ENCODE data around the gene CATSPERZ.

Gene CATSPERZ

DNA sequence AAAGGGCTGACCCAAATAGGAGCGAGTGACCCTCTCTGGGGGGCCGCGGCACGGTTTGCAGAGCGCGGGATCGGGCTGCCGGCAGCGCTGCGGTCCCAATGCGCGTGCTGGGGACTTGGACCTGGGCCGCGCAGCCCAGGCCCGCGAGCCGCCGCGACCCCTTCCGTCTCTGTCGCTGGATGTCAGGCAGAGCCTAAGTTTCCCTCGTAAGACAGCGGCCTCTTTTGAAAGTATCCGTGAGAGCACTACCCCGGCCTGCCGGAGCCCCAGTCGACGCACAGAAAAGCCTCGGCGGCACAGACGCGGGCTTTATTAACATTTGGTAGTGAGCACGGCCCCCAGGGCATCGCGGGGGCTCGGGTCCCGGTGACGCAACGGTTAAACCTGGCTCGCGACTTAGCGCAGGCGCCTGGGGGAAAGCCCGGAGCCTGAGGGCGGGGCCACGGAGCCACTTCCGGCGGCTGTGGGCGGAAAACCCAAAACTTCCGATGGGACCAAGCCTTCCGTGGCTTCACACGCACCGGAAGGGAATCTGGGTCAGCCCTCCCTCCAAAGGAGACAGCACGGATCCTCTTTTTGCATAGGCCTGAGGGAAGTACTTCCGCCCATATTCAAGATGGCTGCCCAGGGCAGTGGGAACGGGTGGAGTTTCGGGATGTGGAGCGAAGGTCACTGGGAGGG lies 30.5 kb upstream of the CATSPERZ start:
- H3K27me3 Mint-ChIP-seq: no peaks in the 10 kb centered on the region
- peak overlapping the region; percentile 98 for H3K4me3 Mint-ChIP-seq
- ATAC-seq: peak; percentile 86
- H3K27ac Mint-ChIP-seq: peak overlapping the region; percentile 96
- H3K9me3 Mint-ChIP-seq: no peaks in the 10 kb centered on the region
- peak; percentile 99 for DNase-seq
- H3K36me3 Mint-ChIP-seq (ENCODE audit: low read depth): peaks cover 9% of the 10 kb centered on the region
- peaks cover 28% of the 10 kb centered on the region for H3K4me1 Mint-ChIP-seq

DNA sequence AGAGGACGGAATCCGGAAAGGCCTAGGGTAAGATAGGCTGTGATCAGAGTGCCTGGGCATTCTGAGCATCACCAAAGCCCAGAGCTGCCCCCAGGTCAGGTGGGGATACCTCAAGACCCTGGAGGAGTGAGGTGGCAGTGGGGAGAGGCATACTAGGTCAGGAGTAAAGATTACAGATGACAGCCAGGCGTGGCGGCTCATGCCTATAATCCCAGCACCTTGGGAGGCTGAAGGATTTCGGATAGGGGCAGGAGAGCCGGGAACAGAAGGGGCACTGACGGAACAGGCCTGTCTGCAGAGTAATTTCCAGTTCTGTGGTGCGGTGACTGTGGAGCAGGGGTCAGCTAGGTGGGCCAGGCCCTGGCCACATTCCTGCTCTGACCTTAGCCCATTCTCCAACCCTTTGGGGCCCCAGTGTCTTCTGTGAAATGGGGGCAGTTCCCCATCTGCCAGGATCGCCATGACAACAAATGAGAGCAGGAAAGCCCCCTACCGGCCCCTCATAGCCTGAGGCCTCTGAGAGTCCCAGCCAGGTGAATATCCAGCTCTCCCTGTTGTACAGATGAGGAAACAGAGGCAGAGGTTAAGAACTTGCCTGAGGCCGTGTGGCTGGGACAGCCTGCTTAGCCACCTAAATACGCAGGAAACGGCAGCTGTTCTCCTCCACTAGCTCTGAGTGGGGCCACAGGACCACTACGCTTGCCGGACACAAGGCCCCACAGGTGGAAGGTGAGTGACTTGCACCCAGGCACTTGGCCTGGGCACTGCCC lies 24.9 kb upstream of the CATSPERZ start:
- Mint-ChIP-seq H3K4me3 (no peak overlapping the region), H3K27me3 (no peaks in the 10 kb centered on the region), H3K36me3 (ENCODE audit: low read depth) (peaks cover 2% of the 10 kb centered on the region), H3K9me3 (no peaks in the 10 kb centered on the region), H3K4me1 (peaks cover 10% of the 10 kb centered on the region), H3K27ac (no peak overlapping the region)
- DNase-seq (no peak), ATAC-seq (no peak)

DNA sequence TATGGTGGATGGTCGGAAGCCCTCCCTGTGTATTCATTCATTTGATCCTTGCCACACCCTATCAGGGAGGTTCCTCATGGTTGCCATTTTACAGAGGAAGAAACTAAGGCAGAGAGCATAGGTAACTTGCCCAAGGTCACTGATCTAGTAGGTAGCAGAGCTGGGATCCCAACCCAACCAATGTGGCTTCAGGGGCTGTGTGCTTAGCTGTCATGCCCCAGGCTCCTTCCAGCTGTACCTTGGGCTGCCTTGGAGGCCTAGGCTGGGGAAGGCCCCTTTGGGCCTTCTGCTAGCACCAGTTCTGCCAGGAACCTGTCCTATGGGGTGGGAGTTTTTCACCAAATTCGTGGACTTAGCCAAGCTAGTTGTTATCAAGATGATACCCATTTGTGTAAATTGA lies 24.3 kb upstream of the CATSPERZ start:
- Mint-ChIP-seq H3K36me3 (ENCODE audit: low read depth) (no peaks in the 10 kb centered on the region), H3K27me3 (no peaks in the 10 kb centered on the region), H3K4me3 (no peak overlapping the region), H3K4me1 (peaks cover 8% of the 10 kb centered on the region), H3K27ac (no peak overlapping the region), H3K9me3 (no peaks in the 10 kb centered on the region)
- DNase-seq (no peak), ATAC-seq (no peak)

DNA sequence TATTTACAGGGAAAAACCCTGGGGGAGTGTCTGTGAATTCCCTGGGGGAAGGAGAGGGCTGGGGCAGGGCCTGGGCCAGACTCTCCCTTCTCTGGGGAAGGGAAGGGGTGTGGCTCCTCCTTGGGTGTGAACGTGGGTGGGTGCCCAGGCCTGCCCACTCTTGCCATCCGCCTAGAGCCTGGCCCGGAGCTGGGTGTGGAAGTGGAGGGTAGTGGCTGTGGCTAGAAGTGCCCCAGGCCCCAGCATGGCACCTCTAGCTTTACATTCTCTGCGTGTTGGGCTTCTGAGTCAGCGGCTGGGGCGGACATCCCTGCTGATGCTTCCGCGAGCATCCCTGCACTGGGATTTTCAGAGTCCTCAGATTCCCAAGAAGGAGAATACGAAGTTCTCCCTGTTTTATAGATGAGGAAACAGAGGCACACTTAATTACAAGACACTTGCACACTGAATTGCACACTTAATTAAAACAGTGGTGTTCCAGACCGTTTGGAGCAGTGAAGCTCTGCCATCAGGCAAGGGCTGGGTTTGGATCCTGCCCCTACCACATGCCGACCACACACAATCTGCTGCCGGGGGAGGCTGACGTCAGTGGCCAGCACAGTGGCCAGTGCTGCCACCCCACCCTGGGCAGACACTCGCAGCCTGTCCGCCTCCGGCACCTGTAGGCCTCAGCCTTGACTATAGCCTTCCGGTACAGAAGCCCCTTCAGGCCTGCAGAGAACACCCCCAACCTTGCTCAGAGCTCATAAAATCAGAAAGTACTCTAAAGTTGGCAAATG lies 23.3 kb upstream of the CATSPERZ start:
- H3K4me3 Mint-ChIP-seq: no peak overlapping the region
- no peak overlapping the region for H3K27ac Mint-ChIP-seq
- H3K27me3 Mint-ChIP-seq: no peaks in the 10 kb centered on the region
- H3K9me3 Mint-ChIP-seq: no peaks in the 10 kb centered on the region
- ATAC-seq: no peak
- H3K4me1 Mint-ChIP-seq: peaks cover 6% of the 10 kb centered on the region
- DNase-seq: no peak
- H3K36me3 Mint-ChIP-seq (ENCODE audit: low read depth): peaks cover 4% of the 10 kb centered on the region

DNA sequence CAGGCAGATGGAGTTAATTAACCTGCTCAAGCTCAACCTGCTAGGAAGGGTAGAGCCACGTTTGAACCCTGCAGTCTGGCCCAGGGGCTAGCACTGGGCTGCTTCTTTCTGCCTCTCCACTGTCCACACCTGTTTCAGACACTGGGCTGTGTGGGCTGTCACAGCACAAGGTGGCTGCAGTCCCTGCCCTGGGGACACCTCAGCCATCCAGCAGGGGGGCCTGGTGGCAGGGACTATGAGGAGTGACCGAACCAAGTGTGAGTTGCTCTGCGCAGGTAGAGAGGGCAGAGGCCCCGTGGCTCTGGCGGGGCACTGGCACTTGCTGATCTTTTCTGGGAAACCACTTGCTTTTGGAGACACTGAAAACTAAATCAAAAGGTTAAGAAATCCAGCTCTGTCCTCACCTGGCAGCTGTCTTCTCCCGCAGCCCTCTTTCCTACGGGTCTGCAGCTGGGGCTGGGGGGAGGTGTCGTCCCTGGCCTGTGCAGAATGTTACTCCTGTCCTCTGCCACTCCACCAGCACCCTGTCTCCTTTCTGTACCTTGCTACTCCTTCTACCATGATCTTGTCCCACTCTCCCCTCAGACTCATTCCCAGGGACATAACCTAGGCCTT lies 21.5 kb upstream of the CATSPERZ start:
- Mint-ChIP-seq H3K27me3 (no peaks in the 10 kb centered on the region), H3K36me3 (ENCODE audit: low read depth) (peaks cover 9% of the 10 kb centered on the region), H3K4me1 (peaks cover 4% of the 10 kb centered on the region), H3K27ac (no peak overlapping the region), H3K9me3 (no peaks in the 10 kb centered on the region), H3K4me3 (no peak overlapping the region)
- DNase-seq (no peak), ATAC-seq (no peak)

DNA sequence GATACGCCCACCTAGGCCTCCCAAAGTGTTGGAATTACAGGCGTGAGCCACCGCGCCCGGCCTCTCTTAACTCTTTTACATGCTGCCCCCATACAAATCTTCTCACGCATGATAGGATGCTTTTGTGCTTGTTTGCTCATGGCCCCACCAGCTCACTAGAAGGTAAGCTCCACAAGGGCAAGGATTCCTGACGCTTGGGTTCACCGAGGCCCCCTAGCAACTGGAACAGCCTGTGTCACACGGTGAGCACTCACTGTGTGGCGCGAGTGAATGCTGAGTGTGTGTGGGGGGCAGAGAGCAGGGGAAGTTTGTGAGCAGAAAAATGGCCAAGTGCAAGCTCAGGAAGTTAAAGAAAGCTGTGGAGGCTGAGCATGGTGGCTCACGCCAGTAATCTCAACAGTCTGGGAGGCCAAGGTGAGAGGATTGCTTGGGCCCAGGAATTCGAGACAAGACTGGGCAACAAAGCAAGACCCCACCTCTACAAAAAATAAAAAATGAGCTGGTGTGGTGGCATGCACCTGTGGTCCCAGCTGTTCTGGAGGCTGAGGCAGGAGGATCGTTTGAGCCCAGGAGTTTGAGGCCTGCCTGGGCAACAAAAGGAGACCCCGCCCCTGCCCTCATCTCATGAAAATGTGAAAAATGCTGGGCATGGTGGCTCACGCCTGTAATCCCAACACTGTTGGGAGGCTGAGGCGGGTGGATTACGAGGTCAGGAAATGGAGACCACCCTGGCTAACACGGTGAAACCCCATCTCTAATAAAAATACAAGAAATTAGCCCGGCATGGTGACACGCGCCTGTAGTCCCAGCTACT lies 18.0 kb upstream of the CATSPERZ start:
- DNase-seq: no peak
- Mint-ChIP-seq H3K27ac (peak overlapping the region; percentile 65), H3K27me3 (no peaks in the 10 kb centered on the region), H3K4me3 (no peak overlapping the region), H3K9me3 (no peaks in the 10 kb centered on the region), H3K4me1 (peaks cover 17% of the 10 kb centered on the region), H3K36me3 (ENCODE audit: low read depth) (peaks cover 9% of the 10 kb centered on the region)
- no peak for ATAC-seq

DNA sequence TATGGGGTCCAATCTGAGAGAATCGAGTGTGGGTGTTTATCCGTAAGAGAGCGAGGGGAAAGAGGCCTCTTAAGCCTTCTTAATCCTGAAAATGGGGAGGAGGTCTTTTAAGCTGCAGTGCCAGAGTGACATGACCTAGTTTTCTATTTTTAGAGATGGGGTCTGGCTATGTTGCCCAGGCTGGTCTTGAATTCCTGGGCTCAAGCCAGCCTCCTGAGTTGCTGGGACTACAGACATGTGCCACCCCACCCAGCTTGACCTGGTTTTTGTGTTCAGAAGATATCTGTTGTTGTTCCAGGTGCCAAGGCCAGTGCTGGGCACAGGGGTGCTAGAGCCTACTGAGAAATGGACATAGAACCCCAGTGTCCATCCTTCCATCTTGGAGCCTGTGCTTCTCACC lies 17.1 kb upstream of the CATSPERZ start:
- Mint-ChIP-seq H3K4me3 (peak overlapping the region; percentile 25), H3K4me1 (peaks cover 17% of the 10 kb centered on the region), H3K27me3 (no peaks in the 10 kb centered on the region), H3K27ac (no peak overlapping the region), H3K36me3 (ENCODE audit: low read depth) (peaks cover 9% of the 10 kb centered on the region), H3K9me3 (no peaks in the 10 kb centered on the region)
- ATAC-seq (no peak), DNase-seq (no peak)

DNA sequence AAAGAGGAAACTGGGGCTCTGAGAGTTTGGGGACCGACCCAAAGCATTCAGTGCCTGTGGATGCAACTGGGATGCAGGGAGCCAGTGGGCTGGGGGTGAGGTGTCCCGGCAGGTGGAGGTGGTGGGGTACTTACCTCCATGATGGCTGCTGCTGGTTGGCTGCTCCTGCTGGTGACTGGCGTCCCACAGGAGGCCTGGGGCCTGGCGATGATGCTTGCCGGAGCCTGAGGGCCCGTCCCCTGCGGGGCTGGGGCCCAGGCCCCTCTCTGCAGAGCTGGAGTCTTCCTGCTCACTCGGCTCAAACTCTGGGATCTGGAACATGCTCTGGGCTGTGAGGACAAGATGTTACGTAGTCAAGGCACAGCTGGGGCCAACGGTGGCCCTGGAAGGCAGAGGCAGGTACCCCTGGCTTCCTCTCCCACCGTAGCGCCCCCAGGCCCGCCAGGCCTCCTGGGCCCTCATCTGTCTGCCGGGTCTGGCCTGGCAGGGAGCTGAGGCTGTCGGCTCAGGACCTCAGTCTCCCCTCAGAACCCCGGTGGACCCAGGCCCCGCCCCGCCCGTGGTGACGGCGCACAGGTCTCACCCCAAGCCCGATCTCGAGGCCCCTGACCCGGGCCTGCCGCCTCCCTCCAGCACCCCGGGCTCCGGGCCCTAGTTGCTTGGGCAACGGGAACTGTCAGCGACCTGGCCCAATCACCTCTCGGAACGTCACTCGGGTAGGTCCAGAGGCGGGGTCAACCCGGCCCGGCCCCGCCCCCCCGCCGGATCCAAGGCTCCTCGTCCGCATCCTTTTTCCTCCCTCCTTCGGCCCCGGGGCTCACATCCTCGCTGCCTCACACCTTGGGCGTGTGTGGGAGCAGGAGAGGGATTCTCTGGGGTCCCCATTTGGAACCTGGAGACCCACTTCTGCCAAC lies 15.9 kb upstream of the CATSPERZ start, which contains the start of gene BAD:
TSS of gene BAD (minus strand) at position 618 of the 914 bp plus-strand sequence. CDS start at position 321, 297 bp downstream.
- H3K9me3 Mint-ChIP-seq: no peaks in the 10 kb centered on the region
- H3K4me1 Mint-ChIP-seq: peaks cover 17% of the 10 kb centered on the region
- DNase-seq (peak; percentile 93), ATAC-seq (peak; percentile 93)
- H3K27me3 Mint-ChIP-seq: no peaks in the 10 kb centered on the region
- H3K36me3 Mint-ChIP-seq (ENCODE audit: low read depth): peaks cover 9% of the 10 kb centered on the region
- H3K4me3 Mint-ChIP-seq: peak within 1 kb of the TSS; percentile 83
- peak within 1 kb of the TSS; percentile 92 for H3K27ac Mint-ChIP-seq

DNA sequence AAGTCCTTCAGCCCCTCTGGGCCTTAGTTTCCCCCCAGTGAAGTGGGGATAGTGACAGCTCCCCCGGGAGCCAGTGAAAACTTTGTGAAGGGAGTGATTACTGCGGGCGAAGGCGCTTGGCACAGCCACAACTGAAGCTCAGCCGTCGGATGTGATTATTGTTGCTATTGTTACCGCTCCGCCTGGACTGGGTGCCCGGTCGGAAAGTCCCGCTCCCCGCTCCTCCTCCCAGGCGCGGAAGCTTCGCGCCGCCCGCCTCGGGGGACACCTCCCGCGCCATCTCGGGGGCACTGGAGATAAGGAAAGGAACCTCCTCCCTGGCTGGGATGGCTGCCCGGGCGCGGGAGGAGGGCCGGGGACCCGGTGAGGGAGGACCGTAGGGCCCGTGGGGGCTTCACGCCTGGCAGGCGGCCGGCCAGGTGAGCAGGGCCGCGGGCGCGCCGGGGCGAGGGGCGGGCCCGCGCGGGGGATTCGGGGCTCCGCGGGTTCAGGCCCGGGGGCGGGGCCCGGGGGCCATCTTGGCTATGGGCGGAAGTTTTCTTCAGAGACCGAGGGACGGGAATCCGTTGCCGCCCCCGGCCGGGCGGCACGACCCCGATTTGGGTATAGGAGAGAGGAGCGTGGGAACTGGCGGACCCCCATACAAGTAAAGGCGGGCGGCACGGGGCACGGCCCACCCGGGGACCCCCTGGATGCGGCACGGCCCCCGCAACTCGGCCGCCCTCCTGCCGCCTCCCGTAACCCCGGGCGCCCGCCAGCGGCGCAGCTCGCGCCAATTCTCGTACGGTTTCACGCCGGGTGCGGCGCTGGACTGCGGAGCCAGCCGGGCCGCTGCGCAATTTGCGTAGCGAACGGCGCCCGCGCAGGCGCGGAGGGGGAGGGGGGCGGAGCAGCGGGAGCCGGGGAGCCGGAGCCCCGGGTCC lies 14.9 kb upstream of the CATSPERZ start, which contains the start of gene GPR137:
TSS of gene GPR137 (plus strand) at position 887 of the 923 bp plus-strand sequence. CDS start 677 bp downstream, outside the sequence.
- DNase-seq (peak; percentile 95), ATAC-seq (peak; percentile 55)
- Mint-ChIP-seq H3K4me3 (peak within 1 kb of the TSS; percentile 83), H3K27me3 (peaks cover 2% of the 10 kb centered on the region), H3K36me3 (ENCODE audit: low read depth) (peaks cover 9% of the 10 kb centered on the region), H3K9me3 (no peaks in the 10 kb centered on the region), H3K4me1 (peaks cover 17% of the 10 kb centered on the region), H3K27ac (peak within 1 kb of the TSS; percentile 92)

DNA sequence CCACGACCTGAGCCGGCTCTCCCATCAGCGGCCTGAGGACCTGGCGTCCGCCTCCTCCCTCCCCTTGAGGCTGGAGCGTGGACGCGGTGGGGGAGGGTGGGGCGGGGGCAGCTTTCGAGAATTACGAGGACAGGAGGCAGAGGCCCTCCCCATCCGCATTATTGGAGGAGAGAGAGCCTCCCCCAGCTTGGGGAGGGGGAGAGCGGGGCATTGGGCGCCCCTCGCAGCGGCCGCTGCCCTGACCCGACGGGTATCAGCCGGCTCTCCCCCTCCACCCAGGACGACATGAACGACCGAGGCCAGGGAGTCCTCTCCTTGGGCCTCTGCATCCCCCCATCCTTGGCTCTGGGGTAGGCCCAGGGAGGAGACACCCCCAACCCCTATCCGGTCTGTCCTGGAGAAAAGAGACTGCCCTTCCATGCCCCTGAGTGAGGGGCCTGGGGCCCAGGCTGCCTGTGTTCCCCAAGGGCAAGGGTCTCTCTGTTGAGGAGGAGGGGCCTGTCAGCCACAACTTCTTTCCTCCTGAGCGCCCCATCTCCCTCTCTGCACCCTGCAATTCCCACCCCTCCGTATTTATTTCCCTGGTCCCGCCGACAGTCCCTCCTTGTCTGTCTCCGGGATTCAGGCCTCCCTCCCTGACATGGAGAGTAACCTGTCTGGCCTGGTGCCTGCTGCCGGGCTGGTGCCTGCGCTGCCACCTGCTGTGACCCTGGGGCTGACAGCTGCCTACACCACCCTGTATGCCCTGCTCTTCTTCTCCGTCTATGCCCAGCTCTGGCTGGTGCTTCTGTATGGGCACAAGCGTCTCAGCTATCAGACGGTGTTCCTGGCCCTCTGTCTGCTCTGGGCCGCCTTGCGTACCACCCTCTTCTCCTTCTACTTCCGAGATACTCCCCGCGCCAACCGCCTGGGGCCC lies 14.0 kb upstream of the CATSPERZ start:
- Mint-ChIP-seq H3K27ac (peak overlapping the region; percentile 61), H3K4me3 (peak overlapping the region; percentile 83), H3K36me3 (ENCODE audit: low read depth) (peaks cover 8% of the 10 kb centered on the region), H3K4me1 (peaks cover 21% of the 10 kb centered on the region), H3K27me3 (peaks cover 9% of the 10 kb centered on the region), H3K9me3 (no peaks in the 10 kb centered on the region)
- ATAC-seq (no peak), DNase-seq (no peak)

DNA sequence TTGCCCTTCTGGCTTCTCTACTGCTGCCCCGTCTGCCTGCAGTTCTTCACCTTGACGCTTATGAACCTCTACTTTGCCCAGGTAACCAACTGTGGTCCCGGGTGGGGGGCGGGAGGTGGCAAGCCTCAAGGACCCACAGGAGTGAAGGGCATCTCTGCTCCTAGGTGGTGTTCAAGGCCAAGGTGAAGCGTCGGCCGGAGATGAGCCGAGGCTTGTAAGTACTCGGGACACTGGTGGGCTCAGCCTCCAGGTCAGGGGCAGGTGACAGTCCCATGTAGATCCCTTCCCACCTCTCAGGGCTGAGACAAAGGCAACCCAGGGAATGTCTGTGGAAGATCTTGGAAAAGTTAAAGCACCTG lies 13.4 kb upstream of the CATSPERZ start:
- H3K9me3 Mint-ChIP-seq: no peaks in the 10 kb centered on the region
- peaks cover 21% of the 10 kb centered on the region for H3K4me1 Mint-ChIP-seq
- H3K27me3 Mint-ChIP-seq: peaks cover 9% of the 10 kb centered on the region
- ATAC-seq: no peak
- peak overlapping the region; percentile 80 for H3K4me3 Mint-ChIP-seq
- H3K27ac Mint-ChIP-seq: peak overlapping the region; percentile 61
- H3K36me3 Mint-ChIP-seq (ENCODE audit: low read depth): peaks cover 5% of the 10 kb centered on the region
- no peak for DNase-seq
